Measurements from ENCODE around the gene IL23A. TPM values are rescaled to one million over a fixed set of nuclear protein-coding genes. Genes with fewer than 3 reads are reported as not detected.

The IL23A gene
- total and polyA plus RNA-seq, 10 of the 15 experiments (the other 5 are each of a cell fraction or from before 2014, with no cell fraction given) = 3.3 to 11.1 (median 5.2) TPM

- TF ChIP-seq EGR1 (IDR thresholded peaks at IDR 0.05; ENCODE audit: borderline replicate concordance in 1 of 2, low read depth in 2 of 2, low read length in 2 of 2) (0 out of 3 replicates have a peak, but pooled peaks of 1 of the 2 experiments have one; percentile 8), TBL1XR1 (IDR thresholded peaks at IDR 0.05; ENCODE audit: low read depth, low read length) (no peak), MLLT1 (IDR thresholded peaks at IDR 0.05) (peak; percentile 44; the same call in 1 of the 2 replicates), ZNF622 (IDR thresholded peaks at IDR 0.05) (no peak), EED (IDR thresholded peaks at IDR 0.05; ENCODE audit: low read depth) (peak; percentile 81), EZH2 (IDR thresholded peaks at IDR 0.05; ENCODE audit: borderline replicate concordance, control insufficient read depth, low read depth, low read length) (no peak), REST (IDR thresholded peaks at IDR 0.05; ENCODE audit: low read depth, low read length) (no peak), IKZF1 (conservative IDR thresholded peaks at IDR 0.05) (peak; percentile 40; the same call in 1 of the 2 replicates), IKZF2 (IDR thresholded peaks at IDR 0.05) (peak; percentile 43 to 47; a peak in 2 of 4 replicates), NFIC (IDR thresholded peaks at IDR 0.05; ENCODE audit: low read depth, low read length) (peak; percentile 68; the same call in 1 of the 2 replicates), CHD1 (IDR thresholded peaks at IDR 0.05; ENCODE audit: low read depth, low read length) (no peak), FOXM1 (IDR thresholded peaks at IDR 0.05; ENCODE audit: low read depth, low read length) (no peak), SKIL (IDR thresholded peaks at IDR 0.05; ENCODE audit: low read depth, poor library complexity, severe bottlenecking) (no peak), CREB1 (IDR thresholded peaks at IDR 0.05; ENCODE audit: low read depth) (peak; percentile 69; the same call in 1 of the 2 replicates), POLR2A (IDR thresholded peaks at IDR 0.05; ENCODE audit: low read depth, low read length) (peak; percentile 60)
These were observed at the start of gene IL23A (continued) for GRCh38 chr12:56338308-56339157.
